DOHH2 (cell line): ENCODE results near the gene ATP9B.

ENCODE experiments used
- H3F3A ChIP-seq: fragments of 200-600 bp; sonication (generic), shearing (Covaris generic); 2 replicates; pipeline ENCODE4 v1.6.0; 2016; ENCODE audit warnings: antibody characterized with exemption, mild to moderate bottlenecking; ENCODE audit not compliant: control insufficient read depth, insufficient read depth
- H3K27ac ChIP-seq: fragments of 200-600 bp; sonication (generic); 2 replicates; pipeline ENCODE4 v1.5.1; 2014; ENCODE audit warnings: low read depth, mild to moderate bottlenecking, low read length, moderate library complexity
- H3K27me3 ChIP-seq: fragments of 200-600 bp; sonication (generic); 2 replicates; pipeline ENCODE4 v1.6.1; 2014; ENCODE audit warnings: mild to moderate bottlenecking, low read length, mixed read lengths; ENCODE audit not compliant: control insufficient read depth
- H3K36me3 ChIP-seq: fragments of 200-600 bp; sonication (generic); 2 replicates; pipeline ENCODE4 v1.6.1; 2014; ENCODE audit warnings: mild to moderate bottlenecking, low read length, moderate library complexity, mixed read lengths; ENCODE audit not compliant: control insufficient read depth
- H3K4me1 ChIP-seq: fragments of 200-600 bp; sonication (generic); 2 replicates; pipeline ENCODE4 v1.6.1; 2014; ENCODE audit warnings: mild to moderate bottlenecking, low read length, mixed read lengths; ENCODE audit not compliant: control insufficient read depth
- H3K4me2 ChIP-seq: fragments of 200-600 bp; sonication (generic); 2 replicates; pipeline ENCODE4 v1.6.0; 2014; ENCODE audit warnings: mild to moderate bottlenecking, low read length, moderate library complexity
- H3K4me3 ChIP-seq: fragments of 200-600 bp; sonication (generic); 2 replicates; pipeline ENCODE4 v1.5.1; 2014; ENCODE audit warnings: mild to moderate bottlenecking, low read length, mixed read lengths
- H3K79me2 ChIP-seq: fragments of 200-600 bp; sonication (generic); 2 replicates; pipeline ENCODE4 v1.6.1; 2014; ENCODE audit warnings: mild to moderate bottlenecking, low read length, mixed read lengths; ENCODE audit not compliant: control insufficient read depth
- H3K9me2 ChIP-seq: fragments of 200-600 bp; sonication (generic); replicated peaks from 2 replicates; pipeline ENCODE4 v1.6.1; 2014; ENCODE audit warnings: mild to moderate bottlenecking, low read length, mixed read lengths; ENCODE audit not compliant: control insufficient read depth
- H3K9me3 ChIP-seq: fragments of 200-600 bp; sonication (generic); 2 replicates; pipeline ENCODE4 v1.6.1; 2014; ENCODE audit warnings: antibody characterized with exemption, low read length, mixed read lengths; ENCODE audit not compliant: control insufficient read depth, insufficient read depth
- H4K20me1 ChIP-seq: fragments of 200-600 bp; sonication (generic); 2 replicates; pipeline ENCODE4 v1.6.0; 2014; ENCODE audit warnings: low read depth, mild to moderate bottlenecking, antibody characterized with exemption, low read length, moderate library complexity; ENCODE audit not compliant: control insufficient read depth, insufficient read depth
- CTCF ChIP-seq: fragments of 200-600 bp; sonication (generic); IDR thresholded peaks from one replicate; pipeline ENCODE4 v1.5.1; 2014; ENCODE audit warnings: antibody characterized with exemption, mild to moderate bottlenecking, low read depth, low read length; ENCODE audit not compliant: poor library complexity, severe bottlenecking
- EZH2phosphoT487 ChIP-seq: fragments of 200-600 bp; sonication (generic); IDR thresholded peaks from 2 replicates; pipeline ENCODE4 v1.6.1; 2017; ENCODE audit warnings: borderline replicate concordance, mild to moderate bottlenecking, antibody characterized with exemption, low read length, moderate library complexity, mixed read lengths

Gene ATP9B

GRCh38 chr18:79195716-79196683 is 126.8 kb downstream of the ATP9B start:
- Histone ChIP-seq H3K36me3 (peaks cover 8% of the 10 kb centered on the region), H4K20me1 (no peaks in the 10 kb centered on the region), H3K27me3 (no peaks in the 10 kb centered on the region), H3K4me3 (no peak overlapping the region), H3K9me3 (no peaks in the 10 kb centered on the region), H3K9me2 (no peaks in the 10 kb centered on the region), H3K4me2 (no peak overlapping the region), H3F3A (no peaks in the 10 kb centered on the region), H3K4me1 (peaks cover 36% of the 10 kb centered on the region), H3K27ac (no peak overlapping the region), H3K79me2 (no peaks in the 10 kb centered on the region)
- TF ChIP-seq CTCF = no peak
- TF ChIP-seq EZH2phosphoT487 = no peak

- no peaks in the 10 kb centered on the region for H3K9me2 ChIP-seq
- H3K4me1 ChIP-seq = peaks cover 29% of the 10 kb centered on the region
- no peak for TF ChIP-seq EZH2phosphoT487
- TF ChIP-seq CTCF = no peak
- H3F3A ChIP-seq = no peaks in the 10 kb centered on the region
- H3K9me3 ChIP-seq = no peaks in the 10 kb centered on the region
- H3K36me3 ChIP-seq = peaks cover 8% of the 10 kb centered on the region
- no peak overlapping the region for H3K4me2 ChIP-seq
- H3K27ac ChIP-seq = no peak overlapping the region
- H3K4me3 ChIP-seq = no peak overlapping the region
- H3K79me2 ChIP-seq = no peaks in the 10 kb centered on the region
- H4K20me1 ChIP-seq = no peaks in the 10 kb centered on the region
- H3K27me3 ChIP-seq = no peaks in the 10 kb centered on the region
These were observed 128.3 kb downstream of the ATP9B start for GRCh38 chr18:79197531-79197930.

DNA sequence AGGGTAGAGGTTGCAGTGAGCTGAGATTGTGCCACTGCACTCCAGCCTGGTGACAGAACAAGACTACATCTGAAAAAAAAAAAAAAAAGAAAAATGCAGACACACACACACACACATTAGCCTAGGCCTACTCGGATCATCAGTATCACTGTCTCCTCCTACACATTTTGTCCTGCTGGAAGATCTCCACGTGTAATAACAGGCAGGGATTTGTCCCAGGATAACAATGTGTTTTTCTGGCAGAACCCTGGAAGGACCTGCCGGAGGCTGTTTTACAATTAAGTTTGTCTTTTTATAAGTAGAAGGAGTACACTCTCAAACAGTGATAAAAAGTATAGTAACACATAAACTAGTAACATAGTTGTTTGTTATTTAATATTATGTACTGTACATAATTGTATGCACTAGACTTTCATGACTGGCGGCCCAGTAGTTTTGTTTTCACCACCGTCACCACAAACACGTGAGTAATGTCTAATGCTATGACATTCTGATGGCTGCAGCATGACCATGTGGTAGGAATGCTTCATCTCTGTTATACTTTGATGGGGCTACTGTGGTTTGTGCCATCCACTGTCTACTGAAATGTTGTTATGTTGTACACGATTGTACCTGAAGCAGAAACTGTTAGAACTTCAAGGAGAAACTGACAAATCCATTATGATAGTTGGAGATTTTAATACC is 130.6 kb downstream of the ATP9B start:
- Histone ChIP-seq H3K4me1 (peaks cover 10% of the 10 kb centered on the region), H3K9me3 (no peaks in the 10 kb centered on the region), H3K4me2 (no peak overlapping the region), H3K79me2 (no peaks in the 10 kb centered on the region), H3K27me3 (no peaks in the 10 kb centered on the region), H3F3A (no peaks in the 10 kb centered on the region), H3K36me3 (no peaks in the 10 kb centered on the region; the same call in 1 of the 2 replicates), H3K4me3 (no peak overlapping the region), H4K20me1 (no peaks in the 10 kb centered on the region), H3K27ac (no peak overlapping the region), H3K9me2 (no peaks in the 10 kb centered on the region)
- TF ChIP-seq EZH2phosphoT487 (no peak), CTCF (no peak)
